Neuronal stem cell (in vitro differentiated cells): Measurements from ENCODE around the gene CC2D1A.

Source experiments
- DNase-seq: peaks from one replicate; pipeline ENCODE4 v3.0.0-alpha.2; 2013; ENCODE audit warnings: low spot score
- H2AFZ ChIP-seq: one replicate; pipeline ENCODE4 v1.6.1; 2013; ENCODE audit warnings: mild to moderate bottlenecking, low read length, inconsistent platforms
- H2AK5ac ChIP-seq: 2 replicates; pipeline ENCODE4 v1.6.1; 2013; ENCODE audit warnings: low read depth, mild to moderate bottlenecking, inconsistent platforms, low read length, moderate library complexity, mixed read lengths
- H2BK120ac ChIP-seq: 2 replicates; pipeline ENCODE4 v1.6.1; 2013; ENCODE audit warnings: low read depth, mild to moderate bottlenecking, inconsistent platforms, low read length, moderate library complexity, mixed read lengths
- H2BK12ac ChIP-seq: one replicate; pipeline ENCODE4 v1.6.1; 2013; ENCODE audit warnings: low read length, inconsistent platforms
- H2BK15ac ChIP-seq: 2 replicates; pipeline ENCODE4 v1.6.1; 2013; ENCODE audit warnings: mild to moderate bottlenecking, low read length, inconsistent platforms, mixed read lengths
- H2BK5ac ChIP-seq: one replicate; pipeline ENCODE4 v1.6.1; 2013; ENCODE audit warnings: inconsistent platforms, mild to moderate bottlenecking, low read length, moderate library complexity
- H3K14ac ChIP-seq: one replicate; pipeline ENCODE4 v1.6.1; 2013; ENCODE audit warnings: low read length, inconsistent platforms
- H3K18ac ChIP-seq: 2 replicates; pipeline ENCODE4 v1.6.1; 2013; ENCODE audit warnings: low read length, inconsistent platforms
- H3K23ac ChIP-seq: 2 replicates; pipeline ENCODE4 v1.6.1; 2013; ENCODE audit warnings: low read depth, mild to moderate bottlenecking, mixed read lengths, low read length, inconsistent platforms; ENCODE audit not compliant: poor library complexity
- H3K27ac ChIP-seq: replicated peaks from 3 replicates; pipeline ENCODE4 v1.5.1; 2013; ENCODE audit warnings: low read length, inconsistent platforms
- H3K27me3 ChIP-seq, 3 experiments: 2 replicates each; pipeline ENCODE4 v1.6.1; 2013; ENCODE audit warnings: low read length in 3 of 3, mild to moderate bottlenecking in 2 of 3, inconsistent platforms in 1 of 3, low read depth in 1 of 3, mixed read lengths in 1 of 3, moderate library complexity in 1 of 3; ENCODE audit not compliant: control insufficient read depth in 3 of 3, insufficient read depth in 3 of 3
- H3K36me3 ChIP-seq, 2 donors: replicated peaks in 1 of 2; 2 replicates each; pipeline ENCODE4 v1.6.1; 2013; ENCODE audit warnings: low read length in 2 of 2; ENCODE audit not compliant: control insufficient read depth in 2 of 2, insufficient read depth in 2 of 2
- H3K4ac ChIP-seq: 2 replicates; pipeline ENCODE4 v1.6.1; 2013; ENCODE audit warnings: inconsistent platforms, mild to moderate bottlenecking, low read length, moderate library complexity
- H3K4me1 ChIP-seq, 2 donors: 1 replicate in 1 of 2; 2 replicates in 1 of 2; pipeline ENCODE4 v1.6.1; 2013; ENCODE audit warnings: low read length in 2 of 2, low read depth in 1 of 2; ENCODE audit not compliant: control insufficient read depth in 2 of 2, insufficient read depth in 1 of 2
- H3K4me2 ChIP-seq: one replicate; pipeline ENCODE4 v1.6.1; 2013; ENCODE audit warnings: mild to moderate bottlenecking, low read length, inconsistent platforms; ENCODE audit not compliant: insufficient read depth, poor library complexity, severe bottlenecking
- H3K4me3 ChIP-seq, 2 donors: 2 replicates each; pipeline ENCODE4 v1.5.1; 2013; ENCODE audit warnings: low read length in 2 of 2, mild to moderate bottlenecking in 2 of 2, inconsistent platforms in 1 of 2, moderate library complexity in 1 of 2
- H3K79me1 ChIP-seq: one replicate; pipeline ENCODE4 v1.6.1; 2013; ENCODE audit warnings: low read depth, mild to moderate bottlenecking, inconsistent platforms, low read length, moderate library complexity
- H3K9ac ChIP-seq: one replicate; pipeline ENCODE4 v1.6.1; 2013; ENCODE audit warnings: mild to moderate bottlenecking, low read depth, low read length, inconsistent platforms; ENCODE audit not compliant: poor library complexity
- H3K9me3 ChIP-seq, 2 donors: replicated peaks in 1 of 2; 2 replicates each; pipeline versions ENCODE3 to v1.6.1; 2013; ENCODE audit warnings: low read length in 2 of 2, mild to moderate bottlenecking in 2 of 2, inconsistent platforms in 1 of 2, low read depth in 1 of 2, mixed read lengths in 1 of 2, moderate library complexity in 1 of 2; ENCODE audit not compliant: control insufficient read depth in 2 of 2, insufficient read depth in 1 of 2
- H4K8ac ChIP-seq: one replicate; pipeline ENCODE4 v1.6.1; 2013; ENCODE audit warnings: low read depth, mild to moderate bottlenecking, inconsistent platforms, low read length, moderate library complexity
- H4K91ac ChIP-seq: one replicate; pipeline ENCODE4 v1.6.1; 2013; ENCODE audit warnings: low read length, low read depth, mild to moderate bottlenecking, inconsistent platforms; ENCODE audit not compliant: poor library complexity
- WGBS, 2 donors: extraction: QIAGEN DNeasy Blood & Tissue Kit; methylation state at CpG; one replicate each; pipeline ENCODE4 v1.1.7; 2013; ENCODE audit warnings: missing lambda C conversion rate in 2 of 2, mixed read lengths in 1 of 2; ENCODE audit not compliant: insufficient read length in 2 of 2, insufficient replicate concordance in 1 of 2; ENCODE audit errors: extremely low coverage in 2 of 2; 5-methylcytosine and 5-hydroxymethylcytosine counted together

CC2D1A gene

DNA sequence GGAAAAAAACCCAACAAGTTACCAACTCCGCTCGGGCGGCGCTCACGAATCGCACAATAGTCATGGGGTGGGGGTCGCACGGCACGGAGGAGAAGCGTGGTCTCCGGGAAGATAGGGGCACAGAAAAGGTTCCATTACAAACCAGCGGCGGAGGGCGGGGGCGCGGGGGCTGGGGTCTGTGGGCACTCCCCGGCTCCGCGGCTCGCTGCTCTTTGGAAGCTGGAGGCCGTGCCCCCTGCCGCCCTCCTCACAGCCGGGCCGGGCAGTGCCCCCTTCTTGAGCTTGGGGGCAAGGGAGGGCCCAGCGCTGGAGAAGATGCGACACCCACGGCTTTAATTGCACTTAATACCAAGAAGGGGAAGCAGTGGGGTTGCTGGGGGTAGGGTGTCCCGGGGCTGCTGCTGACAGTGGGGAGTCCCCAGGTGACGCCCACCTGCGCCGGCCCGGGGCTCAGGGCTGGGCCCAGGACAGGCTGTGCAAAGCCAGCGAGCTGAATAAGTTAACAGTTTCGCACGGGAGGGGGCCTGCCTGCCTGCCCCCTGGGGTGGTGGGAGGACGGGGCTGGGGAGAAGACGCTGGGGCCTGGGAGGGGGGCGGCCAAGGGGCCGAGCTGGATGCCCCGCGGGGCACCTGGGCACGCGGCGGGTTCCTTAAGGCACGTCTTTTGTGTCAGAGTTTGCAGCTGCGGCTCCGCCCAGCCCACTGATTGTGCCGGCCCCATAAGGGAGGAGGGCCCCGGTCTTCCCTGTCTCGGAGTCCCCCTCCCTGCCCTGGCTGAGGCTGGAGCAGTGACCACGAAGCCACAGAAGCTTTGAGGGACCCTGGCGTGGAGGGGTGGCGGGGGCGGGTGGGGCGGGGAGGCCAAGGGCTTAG, 56.1 kb downstream of the CC2D1A start:
- H3K23ac ChIP-seq = peak overlapping the region; percentile 20
- no peaks in the 10 kb centered on the region for H3K9me3 ChIP-seq
- peak overlapping the region; percentile 81 for H2AK5ac ChIP-seq
- H4K91ac ChIP-seq = no peak overlapping the region
- no peak overlapping the region for H2BK120ac ChIP-seq
- DNase-seq = no peak
- H3K4me2 ChIP-seq = peak overlapping the region; percentile 49
- peak overlapping the region; percentile 85 for H2BK15ac ChIP-seq
- H3K14ac ChIP-seq = no peak overlapping the region
- H3K4ac ChIP-seq = peak overlapping the region; percentile 76
- peaks cover 9% of the 10 kb centered on the region for H3K79me1 ChIP-seq
- H3K36me3 ChIP-seq = peaks cover 45 to 66% of the 10 kb centered on the region in 2 donors
- peaks cover 0 to 4% (median 0%) of the 10 kb centered on the region in 3 experiments for H3K27me3 ChIP-seq
- peaks cover 0 to 9% of the 10 kb centered on the region in 2 donors for H3K4me1 ChIP-seq
- peak overlapping the region; percentile 24 for H2BK5ac ChIP-seq
- no peak overlapping the region for H2AFZ ChIP-seq
- H3K27ac ChIP-seq = no peak overlapping the region
- H3K4me3 ChIP-seq = no peak overlapping the region
- H2BK12ac ChIP-seq = no peak overlapping the region
- H3K18ac ChIP-seq = peak overlapping the region; percentile 87
- H3K9ac ChIP-seq = no peak overlapping the region
- no CpG with 5 or more reads among the region's 55 CpGs for WGBS, 2 donors
- no peak overlapping the region for H4K8ac ChIP-seq

DNA sequence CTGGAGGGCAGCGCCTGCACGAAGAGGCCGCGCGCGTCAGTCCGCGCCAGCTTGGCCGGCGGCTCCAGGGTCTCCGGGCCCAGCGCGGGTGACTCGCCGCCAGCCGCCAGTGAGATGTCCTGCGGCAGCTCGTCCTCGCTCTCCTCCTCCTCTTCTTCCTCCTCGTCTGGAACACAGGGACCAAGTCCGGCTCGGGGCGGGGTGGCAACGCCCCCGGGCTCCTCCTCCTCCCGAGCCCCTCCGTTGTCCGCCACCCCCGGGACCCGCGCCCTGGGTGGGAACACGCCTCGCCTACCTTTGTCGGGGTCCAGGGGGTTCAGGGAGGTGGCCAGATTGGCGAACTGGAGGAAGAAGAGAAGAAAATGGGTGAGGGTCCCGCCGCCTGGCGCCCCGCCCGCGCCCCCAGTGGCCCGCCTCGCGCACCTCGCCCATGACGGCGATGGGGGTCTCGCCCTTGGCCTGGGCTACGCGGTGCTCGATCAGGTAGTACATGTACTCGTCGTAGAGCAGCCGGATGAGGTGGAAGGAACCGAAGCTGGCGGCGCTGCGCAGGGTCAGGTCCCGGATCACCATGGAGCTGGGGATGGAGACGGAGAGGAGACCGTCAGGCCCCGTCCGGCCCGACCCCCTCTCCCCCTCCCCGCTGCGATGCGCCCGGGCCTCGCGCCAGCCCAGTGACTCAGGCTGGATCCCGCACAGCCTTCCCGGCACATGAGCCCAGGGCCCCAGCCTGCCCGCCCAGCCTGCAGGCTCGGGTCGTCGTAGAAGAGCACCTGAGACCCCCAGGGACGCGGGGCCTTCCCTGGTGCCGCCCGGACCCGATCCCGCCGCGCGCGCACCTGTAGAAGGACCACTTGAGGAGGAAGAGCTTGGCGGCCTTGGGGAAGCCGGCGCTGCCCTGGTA, 57.0 kb downstream of the CC2D1A start:
- Histone ChIP-seq H3K4ac (no peak overlapping the region), H3K18ac (peak overlapping the region; percentile 80), H2BK12ac (peak overlapping the region; percentile 84), H3K14ac (no peak overlapping the region), H2AK5ac (peak overlapping the region; percentile 84), H3K79me1 (peaks cover 7% of the 10 kb centered on the region), H2AFZ (no peak overlapping the region), H3K4me2 (peak overlapping the region; percentile 37), H2BK5ac (no peak overlapping the region), H3K4me3 (peak overlapping the region in 1 of 2 donors; percentile 49), H3K9me3 (no peaks in the 10 kb centered on the region), H3K36me3 (peaks cover 45 to 66% of the 10 kb centered on the region in 2 donors), H3K9ac (peak overlapping the region; percentile 30), H4K91ac (no peak overlapping the region), H3K23ac (peak overlapping the region; percentile 80), H3K27ac (no peak overlapping the region), H3K4me1 (peaks cover 0 to 9% of the 10 kb centered on the region in 2 donors), H2BK15ac (peak overlapping the region; percentile 71), H2BK120ac (no peak overlapping the region), H3K27me3 (peaks cover 0 to 4% (median 0%) of the 10 kb centered on the region in 3 experiments), H4K8ac (no peak overlapping the region)
- no peak for DNase-seq
- no CpG with 5 or more reads among the region's 89 CpGs for WGBS, 2 donors

DNA sequence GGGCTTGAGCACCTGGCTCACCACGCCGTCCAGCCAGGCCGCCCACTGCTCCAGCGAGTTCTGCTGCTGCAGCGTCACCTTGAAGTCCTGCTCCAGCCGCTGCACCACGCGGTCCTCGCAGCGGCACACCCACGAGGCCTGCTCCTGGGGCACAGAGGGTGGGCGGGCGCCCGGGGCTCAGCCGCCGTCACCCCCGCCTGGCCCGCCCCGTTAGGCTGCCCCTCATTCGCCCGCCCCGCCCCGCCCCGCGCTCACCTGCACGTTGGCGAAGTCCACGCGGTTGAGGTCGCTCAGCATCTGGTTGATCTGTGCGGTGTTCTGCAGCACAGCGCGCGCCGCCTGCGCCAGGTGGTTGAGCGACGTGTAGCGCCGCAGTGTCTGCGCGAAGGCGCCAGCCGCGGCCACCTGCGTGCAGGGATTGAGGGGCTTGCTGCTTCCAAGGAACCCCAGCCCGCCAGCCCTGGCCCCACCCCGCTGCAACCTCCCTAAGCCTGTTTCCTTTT, 57.7 kb downstream of the CC2D1A start:
- peak overlapping the region; percentile 84 for H2AK5ac ChIP-seq
- H3K27ac ChIP-seq = no peak overlapping the region
- H4K91ac ChIP-seq = no peak overlapping the region
- WGBS, 2 donors = no CpG with 5 or more reads among the region's 48 CpGs
- no peak overlapping the region for H2BK120ac ChIP-seq
- H2BK5ac ChIP-seq = no peak overlapping the region
- H4K8ac ChIP-seq = peak overlapping the region; percentile 17
- no peak overlapping the region for H3K4me3 ChIP-seq
- no peak overlapping the region for H3K4ac ChIP-seq
- peak overlapping the region; percentile 80 for H3K18ac ChIP-seq
- H3K9me3 ChIP-seq = no peaks in the 10 kb centered on the region
- H3K14ac ChIP-seq = no peak overlapping the region
- H3K79me1 ChIP-seq = peaks cover 7% of the 10 kb centered on the region
- DNase-seq = no peak
- H3K4me2 ChIP-seq = no peak overlapping the region
- peaks cover 43 to 66% of the 10 kb centered on the region in 2 donors for H3K36me3 ChIP-seq
- H2AFZ ChIP-seq = no peak overlapping the region
- peak overlapping the region; percentile 80 for H3K23ac ChIP-seq
- no peak overlapping the region for H2BK12ac ChIP-seq
- H3K9ac ChIP-seq = peak overlapping the region; percentile 44
- H3K27me3 ChIP-seq = peaks cover 0 to 4% (median 0%) of the 10 kb centered on the region in 3 experiments
- H2BK15ac ChIP-seq = no peak overlapping the region
- peaks cover 0 to 9% of the 10 kb centered on the region in 2 donors for H3K4me1 ChIP-seq
